GM21737 (cell line): ENCODE measurements around the gene SLC22A4.

Experiments used
- ATAC-seq: cut with Tn5 transposase; IDR thresholded peaks from one replicate; pipeline ENCODE4 v1.9.1; 2021; ENCODE audit warnings: mild to moderate bottlenecking, moderate library complexity; ENCODE audit not compliant: unreplicated experiment

SLC22A4 gene

GRCh38 chr5:132274050-132274792 is 20.0 kb upstream of the SLC22A4 start:
- ATAC-seq, result no peak

GRCh38 chr5:132275367-132276220 is 18.6 kb upstream of the SLC22A4 start:
- ATAC-seq, result no peak

GRCh38 chr5:132277256-132277655 is 16.9 kb upstream of the SLC22A4 start:
- no peak for ATAC-seq

- no peak for ATAC-seq
These were observed 16.0 kb upstream of the SLC22A4 start for GRCh38 chr5:132277971-132278853.

- no peak for ATAC-seq
These were observed 14.4 kb upstream of the SLC22A4 start for GRCh38 chr5:132279801-132280200.

GRCh38 chr5:132280371-132281240 is 13.6 kb upstream of the SLC22A4 start:
- ATAC-seq, result no peak

- no peak for ATAC-seq
These were observed 12.2 kb upstream of the SLC22A4 start for GRCh38 chr5:132281856-132282614.

- no peak for ATAC-seq
These were observed 10.7 kb upstream of the SLC22A4 start for GRCh38 chr5:132283423-132284043.

- no peak for ATAC-seq
These were observed 5.1 kb upstream of the SLC22A4 start for GRCh38 chr5:132289097-132289496.

GRCh38 chr5:132291026-132291425 is 3.2 kb upstream of the SLC22A4 start:
- ATAC-seq, result no peak

- peak; percentile 36 for ATAC-seq
These were observed 865 bp upstream of the SLC22A4 start for GRCh38 chr5:132293066-132293991.

- ATAC-seq, result peak; percentile 8
These were observed 722 bp downstream of the SLC22A4 start for GRCh38 chr5:132294728-132295504.

- no peak for ATAC-seq
These were observed 1.6 kb downstream of the SLC22A4 start for GRCh38 chr5:132295505-132296411.

- ATAC-seq, result no peak
These were observed 2.3 kb downstream of the SLC22A4 start for GRCh38 chr5:132296412-132297016.

GRCh38 chr5:132297211-132297940 is 3.2 kb downstream of the SLC22A4 start:
- no peak for ATAC-seq
